HG02970 (cell line): ENCODE data around the gene BMP8B.

Experiments used
- ATAC-seq: cut with Tn5 transposase; IDR thresholded peaks from one replicate; pipeline ENCODE4 v1.9.1; 2021; ENCODE audit warnings: mild to moderate bottlenecking, moderate library complexity, moderate number of reproducible peaks; ENCODE audit not compliant: unreplicated experiment, low FRiP score

Gene BMP8B

GRCh38 chr1:39761016-39761415, 27.6 kb downstream of the BMP8B start:
- no peak for ATAC-seq

- ATAC-seq: no peak
These were observed 28.3 kb downstream of the BMP8B start for GRCh38 chr1:39760074-39761008.

GRCh38 chr1:39759436-39759726, 29.3 kb downstream of the BMP8B start:
- no peak for ATAC-seq

- no peak for ATAC-seq
These were observed 29.9 kb downstream of the BMP8B start for GRCh38 chr1:39758556-39759435.

- ATAC-seq: no peak
These were observed 31.2 kb downstream of the BMP8B start for GRCh38 chr1:39757501-39757900.

- ATAC-seq: no peak
These were observed 32.6 kb downstream of the BMP8B start for GRCh38 chr1:39755965-39756659.

- no peak for ATAC-seq
These were observed 33.7 kb downstream of the BMP8B start for GRCh38 chr1:39754906-39755504.

- ATAC-seq: no peak
These were observed 34.6 kb downstream of the BMP8B start for GRCh38 chr1:39754026-39754570.

- ATAC-seq: no peak
These were observed 35.3 kb downstream of the BMP8B start for GRCh38 chr1:39753132-39754025.

- ATAC-seq: no peak
These were observed 36.0 kb downstream of the BMP8B start for GRCh38 chr1:39752703-39753102.

- ATAC-seq: no peak
These were observed 37.1 kb downstream of the BMP8B start for GRCh38 chr1:39751595-39751994.

- no peak for ATAC-seq
These were observed 43.5 kb downstream of the BMP8B start for GRCh38 chr1:39745016-39745670.

- ATAC-seq: peak; percentile 67
These were observed 49.9 kb downstream of the BMP8B start, which contains the start of gene PPIE for GRCh38 chr1:39738622-39739366. PPIE (plus strand) TSS chr1:39738882; CDS start chr1:39738901, 19 bp downstream.

- ATAC-seq: no peak
These were observed 51.0 kb downstream of the BMP8B start for GRCh38 chr1:39737546-39738169.

GRCh38 chr1:39735731-39736130, 52.9 kb downstream of the BMP8B start:
- ATAC-seq: no peak

GRCh38 chr1:39733161-39733560, 55.5 kb downstream of the BMP8B start:
- ATAC-seq: no peak

GRCh38 chr1:39732730-39733129, 55.9 kb downstream of the BMP8B start:
- no peak for ATAC-seq
